Activated CD4-positive, alpha-beta T cell treated with anti-CD3 and anti-CD28 coated beads for 36 hours (primary cell): ENCODE results near the gene PRSS36. TPM values are rescaled to one million over a fixed set of nuclear protein-coding genes. Genes with fewer than 3 reads are reported as not detected.
"Not testable (repeated sequence)": the region's sequence is repeated elsewhere in the genome, so short reads cannot be mapped to it uniquely, and the experiment has no call there.

Experiments
- ATAC-seq: fragments of 200-7000 bp; cut with Tn5 transposase; one replicate; pipeline ENCODE4 v1.10.0; 2021; ENCODE audit warnings: mild to moderate bottlenecking, moderate library complexity
- CTCF ChIA-PET: fragments of 350-600 bp; sonication (Branson Sonifier 250); formaldehyde crosslinking; loops from one replicate; lab custom pipeline; 2021; ENCODE audit warnings: antibody characterized with exemption; lab: Charles Lee
- POLR2A ChIA-PET: fragments of 350-600 bp; sonication (Branson Sonifier 250); formaldehyde crosslinking; loops from one replicate; lab custom pipeline; 2021; ENCODE audit warnings: antibody characterized with exemption, inconsistent platforms; lab: Charles Lee
- DNase-seq: peaks from one replicate; pipeline ENCODE4 v3.0.0-alpha.2; 2020
- H3K27ac Mint-ChIP-seq: one replicate; pipeline ENCODE4 v1.8.0; 2021; ENCODE audit warnings: mixed read lengths
- H3K27me3 Mint-ChIP-seq: one replicate; pipeline ENCODE4 v1.8.0; 2021; ENCODE audit warnings: mixed read lengths
- H3K36me3 Mint-ChIP-seq: one replicate; pipeline ENCODE4 v1.8.0; 2021; ENCODE audit warnings: low read depth, mixed read lengths
- H3K4me1 Mint-ChIP-seq: one replicate; pipeline ENCODE4 v1.8.0; 2021; ENCODE audit warnings: mixed read lengths
- H3K4me3 Mint-ChIP-seq: one replicate; pipeline ENCODE4 v1.8.0; 2021; ENCODE audit warnings: mild to moderate bottlenecking, moderate library complexity, mixed read lengths
- H3K9me3 Mint-ChIP-seq: one replicate; pipeline ENCODE4 v1.8.0; 2021; ENCODE audit warnings: low read depth, mixed read lengths
- intact Hi-C, 2 experiments: fragments of 100-400 bp; cut with DNase I in 1 of 2; cut with micrococcal nuclease in 1 of 2; formaldehyde crosslinking; loops; one replicate each; pipeline versions ENCODE4 v1.14.2 to v1.15.1; 2022 to 2024; cut with DNase I, micrococcal nuclease
- total RNA-seq, 2 experiments: library from RNA; stranded (reverse); gene quantifications; one replicate each; pipeline ENCODE4 v1.2.3, GENCODE V29; 2021

The PRSS36 gene
- total RNA-seq, 2 experiments from 2014 or later = 0.26 to 0.43 TPM

DNA sequence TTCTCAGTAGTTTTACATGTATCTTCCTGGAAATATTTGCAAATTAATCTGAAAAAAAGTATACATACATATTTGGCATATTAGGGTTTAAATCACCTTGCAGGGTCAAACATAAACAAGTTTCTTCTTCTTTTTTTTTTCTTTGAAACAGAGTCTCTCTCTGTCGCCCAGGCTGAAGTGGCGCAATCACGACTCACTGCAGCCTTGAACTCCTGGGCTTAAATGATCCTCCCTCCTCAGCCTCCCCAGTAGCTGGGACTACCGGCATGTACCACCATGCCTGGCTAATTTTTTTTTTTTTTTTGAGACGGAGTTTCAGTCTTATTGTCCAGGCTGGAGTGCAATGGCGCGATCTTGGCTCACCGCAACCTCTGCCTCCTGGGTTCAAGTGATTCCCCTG is 17.4 kb upstream of the PRSS36 start:
- DNase-seq = no peak
- Mint-ChIP-seq H3K27me3 (no peaks in the 10 kb centered on the region), H3K36me3 (no peaks in the 10 kb centered on the region), H3K9me3 (no peaks in the 10 kb centered on the region), H3K4me1 (no peaks in the 10 kb centered on the region), H3K27ac (no peak overlapping the region), H3K4me3 (no peak overlapping the region)
- ChIA-PET CTCF (interaction anchor here (1.1 kb wide), 1 partner anchor 11 kb away, joined by 4 read pairs; no protein-coding TSS in a partner anchor), POLR2A (interaction anchor here (0.6 kb wide), 1 partner anchor 10 kb away, joined by 10 read pairs; no protein-coding TSS in a partner anchor)
- no peak for ATAC-seq
- intact Hi-C loops = loop anchor here in 1 of 2 experiments (2.0 kb wide), 1 partner anchor 21 kb away; no protein-coding TSS in a partner anchor

DNA sequence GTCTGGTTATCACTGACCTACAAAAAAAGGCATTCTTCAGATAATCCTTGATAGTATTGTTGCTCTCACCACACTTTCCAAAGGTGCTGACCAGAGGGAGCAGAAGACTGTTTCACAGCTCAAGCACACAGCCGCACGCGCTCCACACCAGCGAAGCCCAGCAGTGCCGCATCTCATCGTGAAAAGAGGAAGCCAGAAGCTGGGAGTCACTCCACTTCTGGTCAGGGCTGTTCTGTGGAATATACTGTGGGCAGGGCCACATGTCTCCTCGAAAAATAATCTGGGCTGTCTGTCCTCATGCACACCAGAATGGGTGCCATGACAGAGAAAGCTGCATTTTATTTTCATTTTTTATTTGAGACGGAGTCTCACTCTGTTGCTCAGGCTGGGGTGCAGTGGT is 7.3 kb upstream of the PRSS36 start:
- no peak overlapping the region for H3K27ac Mint-ChIP-seq
- POLR2A ChIA-PET = interaction anchor here (0.6 to 1.3 kb wide), 4 partner anchors 10 to 55 kb away, joined by 3 to 10 read pairs (median 3); no protein-coding TSS in a partner anchor
- no peak for ATAC-seq
- no peak overlapping the region for H3K4me3 Mint-ChIP-seq
- no peak for DNase-seq
- no peaks in the 10 kb centered on the region for H3K27me3 Mint-ChIP-seq
- H3K9me3 Mint-ChIP-seq = no peaks in the 10 kb centered on the region
- H3K36me3 Mint-ChIP-seq = no peaks in the 10 kb centered on the region
- intact Hi-C loops = no loop called here
- CTCF ChIA-PET = interaction anchor here (0.6 to 6.2 kb wide), 7 partner anchors 11 to 300 kb away, joined by 3 to 37 read pairs (median 4); partner anchors contain the start of gene HSD3B7
- H3K4me1 Mint-ChIP-seq = peaks cover 7% of the 10 kb centered on the region

GRCh38 chr16:31150976-31151375 is 1.1 kb upstream of the PRSS36 start:
- intact Hi-C loops = not testable (repeated sequence)

GRCh38 chr16:31149332-31149731 is 534 bp downstream of the PRSS36 start:
- DNase-seq = no peak
- ChIA-PET CTCF (no interaction called here), POLR2A (no interaction called here)
- H3K9me3 Mint-ChIP-seq = no peaks in the 10 kb centered on the region
- ATAC-seq = no peak
- H3K27me3 Mint-ChIP-seq = no peaks in the 10 kb centered on the region
- H3K4me1 Mint-ChIP-seq = no peaks in the 10 kb centered on the region
- H3K36me3 Mint-ChIP-seq = no peaks in the 10 kb centered on the region
- no peak overlapping the region for H3K27ac Mint-ChIP-seq
- no peak overlapping the region for H3K4me3 Mint-ChIP-seq
- intact Hi-C loops = loop anchor here in 1 of 2 experiments (10.0 kb wide), 1 partner anchor 155 kb away; no protein-coding TSS in a partner anchor

More at GRCh38 chr16:31150976-31151375, 1.1 kb upstream of the PRSS36 start:
- ATAC-seq, H3K9me3 Mint-ChIP-seq, H3K4me1 Mint-ChIP-seq, DNase-seq, POLR2A ChIA-PET, CTCF ChIA-PET, H3K36me3 Mint-ChIP-seq, H3K27ac Mint-ChIP-seq, H3K4me3 Mint-ChIP-seq, H3K27me3 Mint-ChIP-seq: not testable (repeated sequence)

DNA sequence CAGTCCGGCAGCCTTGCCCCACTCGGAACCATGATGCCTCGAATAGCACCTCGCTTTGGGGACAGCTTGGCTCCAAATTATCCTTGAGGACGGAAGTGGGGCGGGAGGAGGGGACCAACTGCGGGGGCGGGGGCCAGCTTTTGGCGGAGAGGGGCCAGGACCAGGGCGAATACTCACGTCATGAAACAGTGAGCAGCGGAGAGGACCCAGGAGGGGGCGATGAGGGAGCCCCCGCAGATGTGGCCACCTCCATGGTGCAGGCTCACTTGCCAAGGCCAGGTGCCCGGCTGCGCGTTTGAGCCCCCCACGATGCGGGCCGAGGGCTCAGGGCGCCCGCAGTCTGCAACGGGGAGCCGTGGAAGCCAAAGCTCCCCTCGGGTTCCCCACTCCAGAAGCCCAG is 970 bp downstream of the PRSS36 start:
- DNase-seq = no peak
- intact Hi-C loops = loop anchor here in 1 of 2 experiments (10.0 kb wide), 1 partner anchor 154 kb away; no protein-coding TSS in a partner anchor
- ATAC-seq = no peak
- Mint-ChIP-seq H3K4me3 (no peak overlapping the region), H3K9me3 (no peaks in the 10 kb centered on the region), H3K36me3 (no peaks in the 10 kb centered on the region), H3K27me3 (no peaks in the 10 kb centered on the region), H3K27ac (no peak overlapping the region), H3K4me1 (no peaks in the 10 kb centered on the region)
- ChIA-PET CTCF (no interaction called here), POLR2A (no interaction called here)

- Mint-ChIP-seq H3K4me3 (no peak overlapping the region), H3K9me3 (no peaks in the 10 kb centered on the region), H3K27me3 (no peaks in the 10 kb centered on the region), H3K27ac (no peak overlapping the region), H3K4me1 (peaks cover 6% of the 10 kb centered on the region), H3K36me3 (no peaks in the 10 kb centered on the region)
- ATAC-seq (peak; percentile 30), DNase-seq (peak; percentile 27)
- CTCF ChIA-PET = no interaction called here
- POLR2A ChIA-PET = no interaction called here
- intact Hi-C loops = loop anchor here in 1 of 2 experiments (10.0 kb wide), 1 partner anchor 154 kb away; no protein-coding TSS in a partner anchor
These were observed 1.6 kb downstream of the PRSS36 start for GRCh38 chr16:31148281-31148728.

GRCh38 chr16:31147574-31147973 is 2.3 kb downstream of the PRSS36 start:
- intact Hi-C loops = loop anchor here (2.0 to 10.0 kb wide), 2 partner anchors 19 to 153 kb away; no protein-coding TSS in a partner anchor
- Mint-ChIP-seq H3K9me3 (no peaks in the 10 kb centered on the region), H3K4me3 (no peak overlapping the region), H3K27ac (no peak overlapping the region), H3K36me3 (no peaks in the 10 kb centered on the region), H3K27me3 (no peaks in the 10 kb centered on the region), H3K4me1 (peaks cover 6% of the 10 kb centered on the region)
- no peak for DNase-seq
- CTCF ChIA-PET = no interaction called here
- ATAC-seq = no peak
- POLR2A ChIA-PET = no interaction called here

DNA sequence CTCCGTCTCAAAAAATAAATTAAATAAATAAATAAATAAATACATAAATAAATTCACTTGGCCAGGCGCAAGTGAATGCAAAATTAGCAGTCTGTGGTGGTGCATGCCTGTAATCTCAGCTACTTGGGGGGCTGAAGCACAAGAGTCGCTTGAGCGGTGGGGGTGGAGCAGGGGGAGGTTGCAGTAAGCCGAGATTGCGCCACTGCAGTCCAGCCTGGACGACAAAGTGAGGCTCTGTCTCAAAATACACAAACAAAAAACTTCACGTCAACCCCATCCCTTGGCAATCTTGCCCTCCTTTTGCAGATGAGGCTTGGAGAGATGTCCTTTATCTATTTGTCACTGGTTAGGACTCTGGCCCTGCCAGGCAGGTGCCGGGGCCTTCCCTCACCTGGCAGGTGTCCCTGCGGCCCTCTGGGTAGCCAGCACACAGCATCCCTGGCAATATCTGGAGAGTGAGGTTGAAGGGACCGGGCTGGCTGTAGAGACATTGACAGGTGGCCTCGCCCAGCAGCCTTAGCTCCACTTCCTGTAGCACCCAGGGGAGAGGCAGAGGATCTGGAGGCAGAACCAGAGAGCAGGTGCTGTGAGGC is 4.4 kb downstream of the PRSS36 start:
- peaks cover 12% of the 10 kb centered on the region for H3K4me1 Mint-ChIP-seq
- H3K9me3 Mint-ChIP-seq = no peaks in the 10 kb centered on the region
- POLR2A ChIA-PET = interaction anchor here (0.6 kb wide), 1 partner anchor 552 kb away, joined by 4 read pairs; no protein-coding TSS in a partner anchor

DNA sequence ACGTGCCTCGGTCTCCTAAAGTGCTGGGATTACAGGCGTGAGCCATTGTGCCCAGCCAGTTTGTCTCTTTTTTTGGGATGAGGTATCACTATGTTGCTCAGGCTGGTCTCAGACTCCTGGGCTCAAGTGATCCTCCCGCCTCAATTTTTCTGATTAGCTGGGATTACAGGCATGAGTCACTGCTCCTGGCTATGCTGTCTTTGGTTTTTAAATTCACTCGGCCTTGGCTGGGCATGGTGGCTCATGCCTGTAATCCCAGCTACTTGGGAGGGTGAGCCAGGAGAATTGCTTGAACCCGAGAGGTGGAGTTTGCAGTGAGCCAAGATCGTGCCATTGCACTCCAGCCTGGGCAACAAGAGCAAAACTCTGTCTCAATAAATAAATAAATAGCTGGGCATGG is 5.4 kb downstream of the PRSS36 start:
- H3K27ac Mint-ChIP-seq, H3K9me3 Mint-ChIP-seq, H3K27me3 Mint-ChIP-seq, POLR2A ChIA-PET, ATAC-seq, H3K36me3 Mint-ChIP-seq, DNase-seq: not testable (repeated sequence)
- intact Hi-C loops = loop anchor here in 1 of 2 experiments (5.0 to 10.0 kb wide), 3 partner anchors 37 to 187 kb away; partner anchors contain the start of genes BCKDK and SETD1A
- Mint-ChIP-seq H3K4me1 (peaks cover 12% of the 10 kb centered on the region), H3K4me3 (peak overlapping the region; percentile 12)
- CTCF ChIA-PET = interaction anchor here (1.1 to 4.0 kb wide), 2 partner anchors 14 to 190 kb away, joined by 3 to 37 read pairs; no protein-coding TSS in a partner anchor

More for the DNA sequence above, 4.4 kb downstream of the PRSS36 start:
- Mint-ChIP-seq H3K27ac (no peak overlapping the region), H3K4me3 (no peak overlapping the region), H3K27me3 (no peaks in the 10 kb centered on the region), H3K36me3 (no peaks in the 10 kb centered on the region)
- no peak for DNase-seq
- CTCF ChIA-PET = interaction anchor here (0.6 to 4.0 kb wide), 2 partner anchors 13 to 15 kb away, joined by 3 to 37 read pairs; no protein-coding TSS in a partner anchor
- ATAC-seq = no peak
- intact Hi-C loops = loop anchor here in 1 of 2 experiments (10.0 kb wide), 1 partner anchor 151 kb away; no protein-coding TSS in a partner anchor

- ATAC-seq = no peak
- Mint-ChIP-seq H3K4me1 (peaks cover 12% of the 10 kb centered on the region), H3K27me3 (no peaks in the 10 kb centered on the region), H3K4me3 (peak overlapping the region; percentile 21), H3K27ac (peak overlapping the region; percentile 65), H3K9me3 (no peaks in the 10 kb centered on the region), H3K36me3 (no peaks in the 10 kb centered on the region)
- DNase-seq = no peak
- ChIA-PET POLR2A (interaction anchor here (2.6 kb wide), 1 partner anchor 36 kb away, joined by 38 read pairs; the partner anchor contains the start of gene FUS), CTCF (interaction anchor here (0.6 to 4.0 kb wide), 4 partner anchors 15 to 189 kb away, joined by 3 to 37 read pairs (median 3); no protein-coding TSS in a partner anchor)
- intact Hi-C loops = loop anchor here (2.0 to 10.0 kb wide), 4 partner anchors 35 to 186 kb away; partner anchors contain the start of genes BCKDK (in 2 of the 2) and SETD1A (in 1 of the 2)
These were observed 6.1 kb downstream of the PRSS36 start for GRCh38 chr16:31143694-31144148.
